OCI-M2 (cell line): ENCODE data around the gene LRRC10B.

Experiments
- DNase-seq: peaks from one replicate; lab custom pipeline; 2025; ENCODE audit not compliant: unreplicated experiment; lab: John Stamatoyannopoulos, UW

The LRRC10B gene

GRCh38 chr11:61486011-61486620 is 22.4 kb upstream of the LRRC10B start:
- DNase-seq, result no peak

DNA sequence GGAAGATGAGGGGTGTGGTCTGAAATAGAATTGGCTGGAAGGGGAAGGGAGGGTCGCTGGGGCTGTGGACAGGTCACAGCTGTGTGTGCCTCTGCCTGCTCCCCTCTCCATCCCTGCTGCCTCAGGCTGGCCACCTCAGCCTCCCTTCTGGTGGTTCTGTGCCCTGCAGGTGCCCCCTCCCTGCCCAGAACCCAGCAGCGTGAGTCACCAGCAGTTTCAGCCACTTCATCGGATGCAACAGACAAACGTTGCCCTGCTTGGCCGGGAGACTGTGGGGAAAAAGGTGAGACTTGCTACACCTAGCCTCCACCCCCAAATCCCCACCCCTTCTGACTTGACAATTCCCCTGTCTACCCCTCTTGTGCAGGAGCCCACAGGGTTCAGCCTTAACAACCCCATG is 21.8 kb upstream of the LRRC10B start:
- DNase-seq, result no peak

- no peak for DNase-seq
These were observed 21.1 kb upstream of the LRRC10B start for GRCh38 chr11:61487342-61488025.

DNA sequence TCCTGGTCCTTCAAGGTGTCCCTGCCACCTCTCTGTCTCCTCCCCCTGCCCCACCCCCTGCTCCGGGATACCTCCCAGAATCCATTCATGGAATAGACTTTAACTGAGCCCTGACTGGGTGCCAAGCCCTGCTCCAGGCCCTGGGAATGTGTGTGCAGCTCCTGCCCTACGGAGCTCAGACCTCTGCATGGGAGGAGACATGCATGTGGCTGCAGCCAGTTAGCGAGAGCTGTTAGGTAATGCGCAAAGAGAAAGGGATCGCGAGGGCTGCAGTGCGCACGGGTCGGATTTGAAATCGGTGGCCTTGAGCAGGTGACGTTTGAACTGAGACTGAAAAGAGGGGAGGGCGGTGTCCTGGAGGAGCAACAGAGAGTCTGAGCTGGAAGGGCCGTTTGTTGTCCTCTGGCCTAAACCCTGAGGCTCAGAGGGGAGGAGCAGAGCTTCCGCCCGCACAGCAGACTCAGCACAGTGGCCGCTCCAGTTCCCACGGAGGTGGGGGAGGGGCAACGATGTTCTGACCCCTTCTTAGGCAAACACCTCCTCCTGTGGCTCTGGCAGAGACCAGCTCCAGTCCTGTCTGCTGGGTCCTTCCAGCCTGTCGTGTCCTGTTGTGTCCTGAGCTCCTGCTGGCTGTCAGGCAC is 19.8 kb upstream of the LRRC10B start:
- no peak for DNase-seq

DNA sequence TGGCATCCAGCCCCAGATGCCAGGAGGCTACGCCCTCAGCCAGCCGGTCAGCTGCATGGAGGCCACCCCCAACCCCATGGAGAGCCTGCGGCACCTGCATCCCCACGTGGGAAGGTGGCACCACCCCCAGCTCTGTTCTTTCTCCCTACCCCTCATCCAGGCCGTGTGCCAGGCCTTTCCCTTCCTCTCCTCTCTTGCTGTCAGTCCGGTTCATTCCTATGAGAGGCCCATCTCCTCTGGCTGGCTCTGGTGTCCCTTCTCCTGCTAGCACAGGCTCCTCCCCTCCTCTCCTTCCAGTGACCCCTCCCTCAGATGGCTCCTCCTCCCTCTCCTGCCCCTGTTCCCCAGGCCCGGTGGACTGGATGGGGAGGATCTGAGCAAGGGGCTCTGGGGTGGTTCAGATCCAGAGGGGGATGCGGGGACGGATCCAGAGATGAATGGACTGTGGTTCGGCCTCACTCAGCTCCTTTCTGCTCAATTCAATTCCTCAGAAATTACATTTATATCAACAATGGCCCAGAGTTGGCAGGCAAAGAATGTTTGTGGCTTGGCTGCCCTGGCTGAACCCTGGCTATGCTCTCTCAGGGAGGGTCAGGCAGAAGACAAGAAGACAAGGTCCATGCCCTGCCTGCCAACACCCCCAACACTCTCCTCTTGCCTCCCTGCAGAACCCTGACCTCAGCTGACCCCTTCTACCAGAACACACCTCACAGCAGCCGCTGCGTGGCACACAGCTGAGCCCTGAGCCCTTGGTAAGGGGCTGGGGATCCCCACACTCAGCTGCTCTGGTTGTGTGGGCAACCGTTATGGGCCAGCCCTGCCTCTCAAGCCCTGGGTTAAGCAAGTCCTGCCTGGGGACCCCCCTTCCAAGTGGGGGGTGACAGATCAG is 18.5 kb upstream of the LRRC10B start:
- no peak for DNase-seq

- DNase-seq, result no peak
These were observed 16.7 kb upstream of the LRRC10B start for GRCh38 chr11:61491736-61492395.

- no peak for DNase-seq
These were observed 14.1 kb upstream of the LRRC10B start for GRCh38 chr11:61494381-61494961.

GRCh38 chr11:61495801-61496601 is 12.5 kb upstream of the LRRC10B start:
- no peak for DNase-seq

- DNase-seq, result no peak
These were observed 11.7 kb upstream of the LRRC10B start for GRCh38 chr11:61496602-61497400.

- DNase-seq, result no peak
These were observed 11.1 kb upstream of the LRRC10B start for GRCh38 chr11:61497473-61497872.

DNA sequence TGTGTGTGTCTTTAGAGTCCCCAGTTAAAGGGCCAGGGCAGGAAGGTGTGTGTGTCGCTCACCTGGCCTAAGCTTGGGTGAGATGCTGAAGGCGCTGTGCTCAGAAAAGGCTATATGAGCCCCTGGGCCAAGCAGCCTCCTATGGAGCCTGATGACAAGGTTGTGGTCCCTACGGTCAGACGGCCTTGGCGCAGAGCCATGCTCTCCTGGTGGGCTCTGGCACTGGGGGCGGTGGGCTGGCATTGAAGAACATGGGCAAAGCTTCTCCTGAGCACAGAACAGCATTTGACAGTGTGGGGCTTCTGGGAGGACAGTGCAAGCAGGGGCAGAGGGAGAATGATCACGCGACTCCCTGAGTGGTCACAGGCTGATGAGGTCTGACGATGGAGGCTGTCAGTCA is 10.7 kb upstream of the LRRC10B start:
- DNase-seq, result no peak

DNA sequence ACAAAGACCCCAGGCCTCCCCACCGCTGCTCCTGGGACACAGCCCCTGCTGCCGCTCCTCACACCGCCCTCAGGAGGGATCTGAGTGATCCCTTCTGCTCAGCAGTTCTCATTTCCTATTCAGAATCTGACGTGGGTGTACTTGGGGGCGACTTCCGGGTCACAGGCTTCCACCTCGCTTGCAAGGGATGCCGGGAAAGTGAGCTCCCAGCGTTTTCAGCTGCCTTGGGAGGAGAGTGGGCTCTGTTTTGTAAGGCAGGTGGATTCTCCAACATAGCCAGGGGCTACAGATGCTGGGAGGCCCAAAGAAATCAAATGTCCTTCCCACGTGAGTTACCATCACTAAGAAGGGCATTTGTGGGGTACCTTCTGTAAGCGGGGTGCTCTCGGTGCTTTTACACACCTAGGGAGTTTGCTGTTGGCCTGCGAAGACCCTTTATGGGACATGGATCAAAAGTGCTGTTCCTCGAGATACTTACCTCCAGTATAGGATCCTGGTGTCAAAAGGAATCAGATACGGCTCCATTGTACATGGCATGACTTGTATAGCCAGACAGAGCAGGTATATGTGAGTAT is 9.7 kb upstream of the LRRC10B start:
- DNase-seq, result no peak

- DNase-seq, result no peak
These were observed 8.6 kb upstream of the LRRC10B start for GRCh38 chr11:61499816-61500491.

DNA sequence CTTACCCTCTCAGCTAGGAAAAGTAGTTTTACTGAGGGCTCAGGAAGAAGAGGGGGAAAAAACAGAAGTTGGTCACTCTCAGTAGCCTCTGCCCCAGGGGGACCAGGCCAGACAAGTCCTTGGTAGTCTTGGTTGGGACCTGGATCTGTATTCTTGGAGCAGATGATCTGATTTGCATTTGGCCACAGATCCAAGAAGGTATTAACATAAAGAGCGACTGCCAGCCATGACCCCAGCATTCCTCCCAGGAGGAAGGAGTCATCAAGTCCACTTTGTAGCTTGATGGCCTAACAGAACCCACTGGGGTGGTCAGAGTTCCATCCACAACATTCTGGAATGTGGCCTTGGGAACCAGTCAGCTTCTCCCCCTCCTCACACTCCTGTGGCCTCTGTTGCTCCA is 6.0 kb upstream of the LRRC10B start:
- no peak for DNase-seq

GRCh38 chr11:61503135-61503770 is 5.3 kb upstream of the LRRC10B start:
- DNase-seq, result no peak

DNA sequence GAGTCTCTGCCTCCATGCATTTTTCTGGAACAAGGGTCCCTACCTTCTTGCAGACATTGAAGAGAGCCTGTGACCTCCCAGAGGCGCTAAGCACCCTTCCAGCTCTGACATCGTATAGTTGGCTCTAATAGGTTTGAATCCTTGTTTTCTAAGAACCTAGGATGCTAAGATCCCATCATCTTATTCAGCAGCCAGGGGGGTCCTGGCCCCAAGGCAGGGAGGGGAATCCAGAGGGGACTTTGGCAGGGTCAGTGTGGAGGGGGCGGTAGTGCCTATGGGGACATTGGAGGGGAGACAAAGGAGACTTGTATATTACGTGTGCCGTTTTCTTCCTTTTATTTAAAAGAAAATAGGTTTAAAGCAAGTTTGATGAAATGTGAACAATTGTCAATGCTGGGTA is 3.4 kb upstream of the LRRC10B start:
- DNase-seq, result no peak

GRCh38 chr11:61505640-61506155 is 2.9 kb upstream of the LRRC10B start:
- no peak for DNase-seq
